ENCODE measurements around the gene SYT17.

The SYT17 gene

GRCh38 chr16:19307587-19308241 lies 139.7 kb downstream of the SYT17 start:
- Histone ChIP-seq H3F3A (ENCODE audit: low read depth) (no peaks in the 10 kb centered on the region), H3K27me3 (ENCODE audit: insufficient read depth, low read length, poor library complexity, severe bottlenecking) (no peaks in the 10 kb centered on the region), H3K4me2 (ENCODE audit: low read depth, low read length, poor library complexity, severe bottlenecking) (no peak overlapping the region), H3K79me2 (ENCODE audit: insufficient read depth, low read length) (no peaks in the 10 kb centered on the region), H3K9me2 (replicated peaks; ENCODE audit: low read depth, low read length) (no peaks in the 10 kb centered on the region), H2AFZ (ENCODE audit: low read length) (no peak overlapping the region), H3K4me1 (ENCODE audit: insufficient read depth, low read length, poor library complexity, severe bottlenecking) (no peaks in the 10 kb centered on the region), H3K4me3 (ENCODE audit: low read length, poor library complexity, severe bottlenecking) (no peak overlapping the region), H3K9ac (ENCODE audit: low read depth, low read length, poor library complexity, severe bottlenecking) (no peak overlapping the region), H4K20me1 (ENCODE audit: insufficient read depth, low read length, poor library complexity, severe bottlenecking) (no peaks in the 10 kb centered on the region), H3K36me3 (ENCODE audit: insufficient read depth, low read length) (no peaks in the 10 kb centered on the region), H3K9me3 (ENCODE audit: insufficient read depth, low read depth, low read length) (no peaks in the 10 kb centered on the region)
- TF ChIP-seq EZH2phosphoT487 (IDR thresholded peaks at IDR 0.05; ENCODE audit: borderline replicate concordance) (no peak), CTCF (conservative IDR thresholded peaks at IDR 0.05; ENCODE audit: low read length) (no peak)

- Histone ChIP-seq H3K27me3 (ENCODE audit: insufficient read depth, low read length, poor library complexity, severe bottlenecking) (no peaks in the 10 kb centered on the region), H3K4me1 (ENCODE audit: insufficient read depth, low read length, poor library complexity, severe bottlenecking) (no peaks in the 10 kb centered on the region), H4K20me1 (ENCODE audit: insufficient read depth, low read length, poor library complexity, severe bottlenecking) (no peaks in the 10 kb centered on the region), H3K79me2 (ENCODE audit: insufficient read depth, low read length) (no peaks in the 10 kb centered on the region), H3K9me3 (ENCODE audit: insufficient read depth, low read depth, low read length) (no peaks in the 10 kb centered on the region), H3K36me3 (ENCODE audit: insufficient read depth, low read length) (no peaks in the 10 kb centered on the region), H3K9ac (ENCODE audit: low read depth, low read length, poor library complexity, severe bottlenecking) (no peak overlapping the region), H3F3A (ENCODE audit: low read depth) (no peaks in the 10 kb centered on the region), H2AFZ (ENCODE audit: low read length) (no peak overlapping the region), H3K4me3 (ENCODE audit: low read length, poor library complexity, severe bottlenecking) (no peak overlapping the region), H3K4me2 (ENCODE audit: low read depth, low read length, poor library complexity, severe bottlenecking) (no peak overlapping the region), H3K9me2 (replicated peaks; ENCODE audit: low read depth, low read length) (no peaks in the 10 kb centered on the region)
- TF ChIP-seq CTCF (conservative IDR thresholded peaks at IDR 0.05; ENCODE audit: low read length) (no peak), EZH2phosphoT487 (IDR thresholded peaks at IDR 0.05; ENCODE audit: borderline replicate concordance) (no peak)
Observed at GRCh38 chr16:19308392-19308791, 140.4 kb downstream of the SYT17 start.

GRCh38 chr16:19309178-19309577 lies 141.1 kb downstream of the SYT17 start:
- Histone ChIP-seq H3K4me3 (ENCODE audit: low read length, poor library complexity, severe bottlenecking) (no peak overlapping the region), H2AFZ (ENCODE audit: low read length) (no peak overlapping the region), H3K27me3 (ENCODE audit: insufficient read depth, low read length, poor library complexity, severe bottlenecking) (no peaks in the 10 kb centered on the region), H3K79me2 (ENCODE audit: insufficient read depth, low read length) (no peaks in the 10 kb centered on the region), H3K36me3 (ENCODE audit: insufficient read depth, low read length) (no peaks in the 10 kb centered on the region), H3K9me2 (replicated peaks; ENCODE audit: low read depth, low read length) (no peaks in the 10 kb centered on the region), H3F3A (ENCODE audit: low read depth) (no peaks in the 10 kb centered on the region), H3K9ac (ENCODE audit: low read depth, low read length, poor library complexity, severe bottlenecking) (no peak overlapping the region), H3K4me1 (ENCODE audit: insufficient read depth, low read length, poor library complexity, severe bottlenecking) (no peaks in the 10 kb centered on the region), H3K4me2 (ENCODE audit: low read depth, low read length, poor library complexity, severe bottlenecking) (no peak overlapping the region), H3K9me3 (ENCODE audit: insufficient read depth, low read depth, low read length) (no peaks in the 10 kb centered on the region), H4K20me1 (ENCODE audit: insufficient read depth, low read length, poor library complexity, severe bottlenecking) (no peaks in the 10 kb centered on the region)
- no peak for TF ChIP-seq CTCF (conservative IDR thresholded peaks at IDR 0.05; ENCODE audit: low read length)

Data from Loucy (cell line).